Activated CD4-positive, alpha-beta T cell treated with anti-CD3 and anti-CD28 coated beads, Interleukin-2, amount 50 U/mL, for 24 hours (primary cell): ENCODE results near the gene ZNF865.
"Not testable (repeated sequence)": the region's sequence is repeated elsewhere in the genome, so short reads cannot be mapped to it uniquely, and the experiment has no call there.

Experiments
- DNase-seq, 2 donors: peaks; one replicate each; pipeline ENCODE4 v3.0.0-alpha.2; 2020; ENCODE audit warnings: low read depth in 1 of 2, low spot score in 1 of 2

The ZNF865 gene

GRCh38 chr19:55605637-55606470 is at the start of gene ZNF865:
Gene ZNF865 (plus strand): TSS chr19:55605647. CDS start chr19:55613619, 7,972 bp downstream.
- DNase-seq, result peak; percentile 49 to 72

- no peak for DNase-seq
These were observed 45.8 kb upstream of the ZNF865 start for GRCh38 chr19:55559684-55560083.

GRCh38 chr19:55563261-55563690 is 42.2 kb upstream of the ZNF865 start:
- no peak for DNase-seq

- no peak for DNase-seq
These were observed 38.6 kb upstream of the ZNF865 start for GRCh38 chr19:55566823-55567222.

- no peak for DNase-seq
These were observed 37.6 kb upstream of the ZNF865 start for GRCh38 chr19:55567708-55568328.

GRCh38 chr19:55569477-55569876 is 36.0 kb upstream of the ZNF865 start:
- not testable (repeated sequence) for DNase-seq

GRCh38 chr19:55573929-55574328 is 31.5 kb upstream of the ZNF865 start:
- DNase-seq, result not testable (repeated sequence)

- no peak for DNase-seq
These were observed 28.7 kb upstream of the ZNF865 start for GRCh38 chr19:55576746-55577145.

- DNase-seq, result no peak
These were observed 27.3 kb upstream of the ZNF865 start for GRCh38 chr19:55578031-55578760.

- no peak for DNase-seq
These were observed 26.4 kb upstream of the ZNF865 start for GRCh38 chr19:55578761-55579747.

- DNase-seq, result no peak
These were observed 25.5 kb upstream of the ZNF865 start for GRCh38 chr19:55579766-55580621.

GRCh38 chr19:55580628-55581144 is 24.8 kb upstream of the ZNF865 start, which contains the start of gene ZNF579:
Gene ZNF579 (minus strand): TSS chr19:55580848. CDS start chr19:55579639, 1,209 bp downstream.
- DNase-seq, result peak; percentile 68 to 74

- no peak for DNase-seq
These were observed 24.2 kb upstream of the ZNF865 start for GRCh38 chr19:55581145-55581822.

- no peak for DNase-seq
These were observed 23.6 kb upstream of the ZNF865 start for GRCh38 chr19:55581823-55582223.

GRCh38 chr19:55582284-55582683 is 23.2 kb upstream of the ZNF865 start:
- not testable (repeated sequence) for DNase-seq

- DNase-seq, result not testable (repeated sequence)
These were observed 21.6 kb upstream of the ZNF865 start for GRCh38 chr19:55583897-55584296.

GRCh38 chr19:55584871-55585270 is 20.6 kb upstream of the ZNF865 start:
- no peak for DNase-seq

- peak in 1 of 2 donors; percentile 31 for DNase-seq
These were observed 19.6 kb upstream of the ZNF865 start for GRCh38 chr19:55585658-55586339.
